K562 (cell line): ENCODE results near the gene LRFN4. TPM values are rescaled to one million over a fixed set of nuclear protein-coding genes. Genes with fewer than 3 reads are reported as not detected.

Source experiments
- CXXC5 ChIP-seq: fragments of 250-450 bp; sonication (Bioruptor Pico); IDR thresholded peaks from 2 replicates; pipeline ENCODE4 v1.8.0; 2022; ENCODE audit warnings: inconsistent platforms, mild to moderate bottlenecking, moderate library complexity
- DACH1 ChIP-seq: fragments of 450-650 bp; IDR thresholded peaks from 2 replicates; pipeline ENCODE4 v1.6.1; 2018; ENCODE audit not compliant: partially characterized antibody
- IFI16 ChIP-seq: fragments of 250-450 bp; sonication (Bioruptor Pico); IDR thresholded peaks from 2 replicates; pipeline ENCODE4 v2.1.2; 2022; ENCODE audit warnings: mild to moderate bottlenecking, inconsistent platforms
- JUNB ChIP-seq: fragments of 450-650 bp; formaldehyde crosslinking; conservative IDR thresholded peaks from 2 replicates; pipeline ENCODE4 v1.4.0; 2020; ENCODE audit warnings: mild to moderate bottlenecking
- LEF1 ChIP-seq: fragments of 450-650 bp; IDR thresholded peaks from 2 replicates; pipeline ENCODE4 v1.6.1; 2016; ENCODE audit warnings: mild to moderate bottlenecking
- NFE2 ChIP-seq: IDR thresholded peaks from 2 replicates; pipeline ENCODE4 v1.6.1; 2014; ENCODE audit warnings: antibody characterized with exemption, low read depth
- NFYB ChIP-seq: IDR thresholded peaks from 2 replicates; pipeline ENCODE4 v1.6.1; 2011; ENCODE audit warnings: mild to moderate bottlenecking, moderate library complexity; ENCODE audit not compliant: insufficient read length; ENCODE audit errors: extremely low read depth
- RBFOX2 ChIP-seq: fragments of 200-400 bp; formaldehyde crosslinking; IDR thresholded peaks from 2 replicates; pipeline ENCODE4 v1.6.1; 2017; ENCODE audit warnings: low read depth, mild to moderate bottlenecking, low read length, moderate library complexity
- RUNX1 ChIP-seq: sonication (generic); IDR thresholded peaks from 2 replicates; pipeline ENCODE4 v1.6.1; 2016; ENCODE audit warnings: antibody characterized with exemption, low read depth
- SIN3B ChIP-seq: fragments of 450-650 bp; IDR thresholded peaks from 2 replicates; pipeline ENCODE4 v1.6.1; 2017; ENCODE audit warnings: low read depth, mild to moderate bottlenecking, moderate library complexity
- ZNF354B ChIP-seq: fragments of 250-450 bp; sonication (Bioruptor Pico); IDR thresholded peaks from 2 replicates; pipeline ENCODE4 v1.4.0; 2020
- ZNF785 ChIP-seq: fragments of 250-450 bp; sonication (Bioruptor Pico); IDR thresholded peaks from 2 replicates; pipeline ENCODE4 v1.4.0; 2020; ENCODE audit warnings: mild to moderate bottlenecking
- polyA plus RNA-seq, 8 experiments: library from polyadenylated mRNA; depleted of rRNA in 4 of 8; stranded (reverse) in 5 of 8; unstranded in 3 of 8; fragments of >200 nt; fragmentation: Nextera tagmentation in 2 of 8; fragmentation: Illumina TruSeq in 1 of 8; extraction: Ambion mirVana in 2 of 8; extraction: Trizol in 1 of 8; gene quantifications; 2 replicates each; pipeline versions ENCODE4 v1.2.1 to v1.2.3, GENCODE V29; 2011 to 2014; ENCODE audit warnings: inconsistent platforms in 1 of 8, missing spikeins in 1 of 8
- total RNA-seq, 7 experiments: library from RNA; depleted of rRNA in 6 of 7; stranded (reverse); fragments of >200 nt in 6 of 7; fragmentation: Illumina TruSeq in 2 of 7; extraction: Trizol in 2 of 7; gene quantifications; 2 replicates each; pipeline versions ENCODE4 v1.2.1 to v1.2.3, GENCODE V29; 2011 to 2021; ENCODE audit warnings: low replicate concordance in 1 of 7
- TF ChIP-seq, protein P1 (sequence below): sonication (generic); formaldehyde crosslinking; IDR thresholded peaks from 2 replicates; pipeline ENCODE4 v1.8.1; 2023; ENCODE audit warnings: mild to moderate bottlenecking, missing genetic modification reagents
- TF ChIP-seq, protein P2 (sequence below): IDR thresholded peaks from 2 replicates; pipeline ENCODE4 v1.6.1; 2012; ENCODE audit warnings: low read depth, low read length, improper control_type of control experiment, borderline replicate concordance
- TF ChIP-seq, protein P3 (sequence below): fragments of 450-650 bp; IDR thresholded peaks from one replicate; pipeline ENCODE4 v1.6.1; 2018; ENCODE audit warnings: mild to moderate bottlenecking, moderate library complexity; ENCODE audit not compliant: partially characterized antibody
- TF ChIP-seq, protein P4 (sequence below): fragments of 250-450 bp; sonication (Bioruptor Pico); IDR thresholded peaks from 2 replicates; pipeline ENCODE4 v1.8.0; 2021; ENCODE audit warnings: mild to moderate bottlenecking, moderate library complexity
- TF ChIP-seq, protein P5 (sequence below), 2 experiments: IDR thresholded peaks; 2 replicates each; pipeline ENCODE4 v1.6.1; 2012; ENCODE audit warnings: improper control_type of control experiment in 2 of 2, low read depth in 2 of 2, low read length in 2 of 2, borderline replicate concordance in 1 of 2

LRFN4 gene
- total and polyA plus RNA-seq, 9 of the 15 experiments (the other 6 are each of a cell fraction or from before 2014, with no cell fraction given), result 0.10 to 60.1 (median 6.7) TPM

DNA sequence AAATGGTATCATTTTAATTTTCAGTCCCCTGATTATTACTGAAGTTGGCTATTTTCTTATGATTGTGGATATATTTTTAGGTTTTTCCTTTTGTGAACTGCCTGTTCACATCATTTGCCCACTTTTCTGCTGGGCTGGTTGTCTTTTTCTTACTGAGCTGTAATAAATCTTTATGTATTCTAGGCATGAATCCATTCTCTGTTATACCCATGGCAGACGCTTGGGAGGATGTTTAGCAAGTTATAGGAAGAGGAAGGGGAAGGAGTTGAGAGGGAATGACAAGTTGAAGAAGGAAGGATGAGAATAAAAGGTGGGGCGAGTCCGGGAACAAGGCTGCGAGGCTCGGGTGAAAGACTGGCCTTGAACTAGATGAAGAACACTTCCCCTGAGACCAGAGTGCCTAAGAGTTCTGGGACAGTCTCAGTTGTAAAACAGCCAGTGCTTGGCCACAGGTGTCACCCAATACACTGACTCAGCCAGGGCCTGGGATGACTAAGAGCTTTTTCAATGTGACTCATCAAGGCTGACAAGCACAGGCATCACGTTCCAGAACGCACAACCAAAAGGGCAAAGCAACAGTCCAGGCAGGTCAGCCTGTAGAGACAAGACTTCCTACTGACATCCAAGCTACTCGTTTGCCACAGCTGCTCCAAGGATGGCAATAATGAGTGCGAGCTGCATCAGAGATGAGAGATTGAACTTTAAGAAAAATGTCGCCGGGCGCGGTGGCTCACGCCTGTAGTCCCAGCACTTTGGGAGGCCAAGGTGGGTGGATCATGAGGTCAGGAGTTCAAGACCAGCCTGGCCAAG is 35.2 kb downstream of the LRFN4 start (continued):
- TF ChIP-seq ZNF354B (no peak), RBFOX2 (no peak), NFYB (no peak), NFE2 (peak; percentile 100), JUNB (CRISPR knock-in tag) (peak; percentile 96), RUNX1 (no peak), LEF1 (peak; percentile 63), SIN3B (no peak), CXXC5 (CRISPR knock-in tag) (peak; percentile 85), IFI16 (CRISPR knock-in tag) (no peak), DACH1 (peak; percentile 19), ZNF785 (CRISPR knock-in tag) (no peak)
- TF ChIP-seq, protein P1, sequence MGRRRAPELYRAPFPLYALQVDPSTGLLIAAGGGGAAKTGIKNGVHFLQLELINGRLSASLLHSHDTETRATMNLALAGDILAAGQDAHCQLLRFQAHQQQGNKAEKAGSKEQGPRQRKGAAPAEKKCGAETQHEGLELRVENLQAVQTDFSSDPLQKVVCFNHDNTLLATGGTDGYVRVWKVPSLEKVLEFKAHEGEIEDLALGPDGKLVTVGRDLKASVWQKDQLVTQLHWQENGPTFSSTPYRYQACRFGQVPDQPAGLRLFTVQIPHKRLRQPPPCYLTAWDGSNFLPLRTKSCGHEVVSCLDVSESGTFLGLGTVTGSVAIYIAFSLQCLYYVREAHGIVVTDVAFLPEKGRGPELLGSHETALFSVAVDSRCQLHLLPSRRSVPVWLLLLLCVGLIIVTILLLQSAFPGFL (CRISPR knock-in tag), result no peak
- TF ChIP-seq, protein P2, sequence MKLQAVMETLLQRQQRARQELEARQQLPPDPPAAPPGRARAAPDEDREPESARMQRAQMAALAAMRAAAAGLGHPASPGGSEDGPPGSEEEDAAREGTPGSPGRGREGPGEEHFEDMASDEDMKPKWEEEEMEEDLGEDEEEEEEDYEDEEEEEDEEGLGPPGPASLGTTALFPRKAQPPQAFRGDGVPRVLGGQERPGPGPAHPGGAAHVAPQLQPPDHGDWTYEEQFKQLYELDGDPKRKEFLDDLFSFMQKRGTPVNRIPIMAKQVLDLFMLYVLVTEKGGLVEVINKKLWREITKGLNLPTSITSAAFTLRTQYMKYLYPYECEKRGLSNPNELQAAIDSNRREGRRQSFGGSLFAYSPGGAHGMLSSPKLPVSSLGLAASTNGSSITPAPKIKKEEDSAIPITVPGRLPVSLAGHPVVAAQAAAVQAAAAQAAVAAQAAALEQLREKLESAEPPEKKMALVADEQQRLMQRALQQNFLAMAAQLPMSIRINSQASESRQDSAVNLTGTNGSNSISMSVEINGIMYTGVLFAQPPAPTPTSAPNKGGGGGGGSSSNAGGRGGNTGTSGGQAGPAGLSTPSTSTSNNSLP, result no peak
- TF ChIP-seq, protein P3, sequence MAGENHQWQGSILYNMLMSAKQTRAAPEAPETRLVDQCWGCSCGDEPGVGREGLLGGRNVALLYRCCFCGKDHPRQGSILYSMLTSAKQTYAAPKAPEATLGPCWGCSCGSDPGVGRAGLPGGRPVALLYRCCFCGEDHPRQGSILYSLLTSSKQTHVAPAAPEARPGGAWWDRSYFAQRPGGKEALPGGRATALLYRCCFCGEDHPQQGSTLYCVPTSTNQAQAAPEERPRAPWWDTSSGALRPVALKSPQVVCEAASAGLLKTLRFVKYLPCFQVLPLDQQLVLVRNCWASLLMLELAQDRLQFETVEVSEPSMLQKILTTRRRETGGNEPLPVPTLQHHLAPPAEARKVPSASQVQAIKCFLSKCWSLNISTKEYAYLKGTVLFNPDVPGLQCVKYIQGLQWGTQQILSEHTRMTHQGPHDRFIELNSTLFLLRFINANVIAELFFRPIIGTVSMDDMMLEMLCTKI, result no peak
- TF ChIP-seq, protein P4, sequence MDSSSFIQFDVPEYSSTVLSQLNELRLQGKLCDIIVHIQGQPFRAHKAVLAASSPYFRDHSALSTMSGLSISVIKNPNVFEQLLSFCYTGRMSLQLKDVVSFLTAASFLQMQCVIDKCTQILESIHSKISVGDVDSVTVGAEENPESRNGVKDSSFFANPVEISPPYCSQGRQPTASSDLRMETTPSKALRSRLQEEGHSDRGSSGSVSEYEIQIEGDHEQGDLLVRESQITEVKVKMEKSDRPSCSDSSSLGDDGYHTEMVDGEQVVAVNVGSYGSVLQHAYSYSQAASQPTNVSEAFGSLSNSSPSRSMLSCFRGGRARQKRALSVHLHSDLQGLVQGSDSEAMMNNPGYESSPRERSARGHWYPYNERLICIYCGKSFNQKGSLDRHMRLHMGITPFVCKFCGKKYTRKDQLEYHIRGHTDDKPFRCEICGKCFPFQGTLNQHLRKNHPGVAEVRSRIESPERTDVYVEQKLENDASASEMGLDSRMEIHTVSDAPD (CRISPR knock-in tag), result no peak
- TF ChIP-seq, protein P5, sequence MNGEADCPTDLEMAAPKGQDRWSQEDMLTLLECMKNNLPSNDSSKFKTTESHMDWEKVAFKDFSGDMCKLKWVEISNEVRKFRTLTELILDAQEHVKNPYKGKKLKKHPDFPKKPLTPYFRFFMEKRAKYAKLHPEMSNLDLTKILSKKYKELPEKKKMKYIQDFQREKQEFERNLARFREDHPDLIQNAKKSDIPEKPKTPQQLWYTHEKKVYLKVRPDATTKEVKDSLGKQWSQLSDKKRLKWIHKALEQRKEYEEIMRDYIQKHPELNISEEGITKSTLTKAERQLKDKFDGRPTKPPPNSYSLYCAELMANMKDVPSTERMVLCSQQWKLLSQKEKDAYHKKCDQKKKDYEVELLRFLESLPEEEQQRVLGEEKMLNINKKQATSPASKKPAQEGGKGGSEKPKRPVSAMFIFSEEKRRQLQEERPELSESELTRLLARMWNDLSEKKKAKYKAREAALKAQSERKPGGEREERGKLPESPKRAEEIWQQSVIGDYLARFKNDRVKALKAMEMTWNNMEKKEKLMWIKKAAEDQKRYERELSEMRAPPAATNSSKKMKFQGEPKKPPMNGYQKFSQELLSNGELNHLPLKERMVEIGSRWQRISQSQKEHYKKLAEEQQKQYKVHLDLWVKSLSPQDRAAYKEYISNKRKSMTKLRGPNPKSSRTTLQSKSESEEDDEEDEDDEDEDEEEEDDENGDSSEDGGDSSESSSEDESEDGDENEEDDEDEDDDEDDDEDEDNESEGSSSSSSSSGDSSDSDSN (IDR thresholded peaks at IDR 0.05; ENCODE audit: borderline replicate concordance in 1 of 2, low read depth in 2 of 2, low read length in 2 of 2), result no peak
